ENCODE measurements around the gene CDH5. TPM values are rescaled to one million over a fixed set of nuclear protein-coding genes. Genes with fewer than 3 reads are reported as not detected.
A peak's percentile ranks its signal among the peaks of the same experiment; 100 is the strongest.

The CDH5 gene
- total and polyA plus RNA-seq, 4 donors: 5.5 to 21.9 (median 17.5) TPM

GRCh38 chr16:66359012-66359411 is 7.5 kb upstream of the CDH5 start:
- H3K27me3 ChIP-seq (ENCODE audit: control insufficient read depth in 4 of 4, insufficient read depth in 4 of 4, low read length in 3 of 4): peaks cover 0 to 12% (median 0%) of the 10 kb centered on the region in 4 donors
- 84% methylated on average over 10 of the region's 10 CpGs for WGBS
- no peak for DNase-seq (ENCODE audit: low spot score)
- H3K36me3 ChIP-seq (ENCODE audit: control insufficient read depth in 4 of 4, insufficient read depth in 3 of 4, low read depth in 1 of 4, low read length in 3 of 4): no peaks in the 10 kb centered on the region
- H3K9ac ChIP-seq (ENCODE audit: low read depth in 1 of 2, low read length in 2 of 2): no peak overlapping the region
- H3K4me1 ChIP-seq (ENCODE audit: control insufficient read depth in 4 of 4, insufficient read depth in 4 of 4, low read length in 3 of 4): peaks cover 0 to 10% (median 0%) of the 10 kb centered on the region in 4 donors
- TF ChIP-seq RXRA (IDR thresholded peaks at IDR 0.05): no peak
- no peak for TF ChIP-seq REST (IDR thresholded peaks at IDR 0.05)
- TF ChIP-seq JUND (IDR thresholded peaks at IDR 0.05): no peak
- no peak for TF ChIP-seq FOXA2 (IDR thresholded peaks at IDR 0.05)
- no peak for TF ChIP-seq YY1 (IDR thresholded peaks at IDR 0.05)
- no peak for TF ChIP-seq CTCF (IDR thresholded peaks at IDR 0.05; ENCODE audit: low read depth, low read length, missing input control)
- TF ChIP-seq HNF4G (IDR thresholded peaks at IDR 0.05): no peak
- no peak for TF ChIP-seq FOXA1 (IDR thresholded peaks at IDR 0.05)
- no peak for TF ChIP-seq GABPA (IDR thresholded peaks at IDR 0.05 in 1 of 2, conservative IDR thresholded peaks at IDR 0.05 in 1 of 2)
- no peak for TF ChIP-seq MAX (IDR thresholded peaks at IDR 0.05)
- no peak for TF ChIP-seq NR2F2 (IDR thresholded peaks at IDR 0.05)
- TF ChIP-seq EGR1 (IDR thresholded peaks at IDR 0.05; ENCODE audit: low read depth in 2 of 2): no peak
- no peak for TF ChIP-seq ZBTB33 (IDR thresholded peaks at IDR 0.05)
- TF ChIP-seq ATF3 (IDR thresholded peaks at IDR 0.05): no peak
- no peak for TF ChIP-seq HNF4A (conservative IDR thresholded peaks at IDR 0.05)
- no peak for TF ChIP-seq TAF1 (conservative IDR thresholded peaks at IDR 0.05)
- TF ChIP-seq SP1 (IDR thresholded peaks at IDR 0.05): no peak
- no peak for TF ChIP-seq RAD21 (IDR thresholded peaks at IDR 0.05)
- H3K4me3 ChIP-seq (ENCODE audit: low read depth in 1 of 3, low read length in 3 of 3): no peak overlapping the region
- H3K9me3 ChIP-seq (ENCODE audit: control insufficient read depth in 4 of 4, low read length in 3 of 4): no peaks in the 10 kb centered on the region
- peak overlapping the region; percentile 32 to 42 for H3K27ac ChIP-seq (ENCODE audit: low read depth in 1 of 2, low read length in 2 of 2)
